Nephron progenitor cell (in vitro differentiated cells): ENCODE data around the gene AFDN.

ENCODE experiments used
- DNase-seq: peaks from one replicate; pipeline ENCODE4 v3.0.0; 2021
- H3K27ac Mint-ChIP-seq: 2 replicates; pipeline ENCODE4 v1.8.0; 2021; ENCODE audit warnings: mild to moderate bottlenecking, moderate library complexity, mixed read lengths
- H3K27me3 Mint-ChIP-seq: 2 replicates; pipeline ENCODE4 v1.8.0; 2021; ENCODE audit warnings: mild to moderate bottlenecking, low read depth, mixed read lengths; ENCODE audit not compliant: poor library complexity
- H3K36me3 Mint-ChIP-seq: 2 replicates; pipeline ENCODE4 v1.8.0; 2021; ENCODE audit warnings: low read depth, mixed read lengths
- H3K4me1 Mint-ChIP-seq: 2 replicates; pipeline ENCODE4 v1.8.0; 2021; ENCODE audit warnings: mixed read lengths
- H3K4me3 Mint-ChIP-seq: 2 replicates; pipeline ENCODE4 v1.8.0; 2021; ENCODE audit warnings: mild to moderate bottlenecking, moderate library complexity, mixed read lengths
- H3K9me3 Mint-ChIP-seq: 2 replicates; pipeline ENCODE4 v1.8.0; 2021; ENCODE audit warnings: mild to moderate bottlenecking, moderate library complexity, mixed read lengths
- CTCF ChIP-seq: fragments of 200-600 bp; sonication (generic); IDR thresholded peaks from 2 replicates; pipeline ENCODE4 v1.5.0; 2021; ENCODE audit warnings: antibody characterized with exemption

AFDN gene

GRCh38 chr6:167879612-167880011 is 52.9 kb downstream of the AFDN start:
- H3K27ac Mint-ChIP-seq: no peak overlapping the region

GRCh38 chr6:167881327-167881726 is 54.6 kb downstream of the AFDN start:
- no peak for DNase-seq

More at GRCh38 chr6:167879612-167880011, 52.9 kb downstream of the AFDN start:
- H3K4me3 Mint-ChIP-seq: no peak overlapping the region
- peaks cover 2% of the 10 kb centered on the region for H3K27me3 Mint-ChIP-seq
- no peaks in the 10 kb centered on the region for H3K9me3 Mint-ChIP-seq
- no peak for DNase-seq
- H3K36me3 Mint-ChIP-seq: peaks cover 78% of the 10 kb centered on the region
- TF ChIP-seq CTCF: no peak
- H3K4me1 Mint-ChIP-seq: no peaks in the 10 kb centered on the region

GRCh38 chr6:167882244-167882643 is 55.5 kb downstream of the AFDN start:
- TF ChIP-seq CTCF: no peak
- Mint-ChIP-seq H3K36me3 (peaks cover 74% of the 10 kb centered on the region), H3K9me3 (no peaks in the 10 kb centered on the region), H3K4me1 (no peaks in the 10 kb centered on the region), H3K4me3 (no peak overlapping the region), H3K27me3 (peaks cover 2% of the 10 kb centered on the region), H3K27ac (no peak overlapping the region)
- no peak for DNase-seq

More at GRCh38 chr6:167881327-167881726, 54.6 kb downstream of the AFDN start:
- Mint-ChIP-seq H3K27me3 (peaks cover 2% of the 10 kb centered on the region), H3K9me3 (no peaks in the 10 kb centered on the region), H3K27ac (peak overlapping the region; percentile 14), H3K4me3 (no peak overlapping the region), H3K4me1 (no peaks in the 10 kb centered on the region), H3K36me3 (peaks cover 80% of the 10 kb centered on the region)
- no peak for TF ChIP-seq CTCF

GRCh38 chr6:167888098-167888497 is 61.4 kb downstream of the AFDN start:
- H3K9me3 Mint-ChIP-seq: no peaks in the 10 kb centered on the region
- no peak overlapping the region for H3K4me3 Mint-ChIP-seq
- no peaks in the 10 kb centered on the region for H3K4me1 Mint-ChIP-seq
- H3K27me3 Mint-ChIP-seq: no peaks in the 10 kb centered on the region
- TF ChIP-seq CTCF: no peak
- H3K27ac Mint-ChIP-seq: no peak overlapping the region
- DNase-seq: no peak
- H3K36me3 Mint-ChIP-seq: peaks cover 53% of the 10 kb centered on the region

- no peak overlapping the region for H3K27ac Mint-ChIP-seq
- no peaks in the 10 kb centered on the region for H3K27me3 Mint-ChIP-seq
- DNase-seq: no peak
- no peak for TF ChIP-seq CTCF
- H3K4me3 Mint-ChIP-seq: no peak overlapping the region
- H3K36me3 Mint-ChIP-seq: peaks cover 33% of the 10 kb centered on the region
- H3K9me3 Mint-ChIP-seq: no peaks in the 10 kb centered on the region
- no peaks in the 10 kb centered on the region for H3K4me1 Mint-ChIP-seq
These were observed 66.4 kb downstream of the AFDN start for GRCh38 chr6:167892835-167893815.

GRCh38 chr6:167894965-167895364 is 68.3 kb downstream of the AFDN start:
- Mint-ChIP-seq H3K27me3 (no peaks in the 10 kb centered on the region), H3K9me3 (no peaks in the 10 kb centered on the region)
- TF ChIP-seq CTCF: no peak

More at GRCh38 chr6:167894965-167895364, 68.3 kb downstream of the AFDN start:
- no peak overlapping the region for H3K27ac Mint-ChIP-seq
- no peaks in the 10 kb centered on the region for H3K4me1 Mint-ChIP-seq
- H3K36me3 Mint-ChIP-seq: peaks cover 25% of the 10 kb centered on the region
- no peak overlapping the region for H3K4me3 Mint-ChIP-seq
- no peak for DNase-seq
